ENCODE measurements around the gene SEPTIN3. TPM values are rescaled to one million over a fixed set of nuclear protein-coding genes. Genes with fewer than 3 reads are reported as not detected.

Gene SEPTIN3
- total RNA-seq, 1 donor from 2014 or later: 8.8 TPM

- no peak for TF ChIP-seq CTCF (IDR thresholded peaks at IDR 0.05; ENCODE audit: unreplicated experiment)
- no peak for DNase-seq (ENCODE audit: low spot score in 2 of 2, unreplicated experiment in 2 of 2)
- Mint-ChIP-seq H3K27me3 (ENCODE audit: low read depth) (peaks cover 56% of the 10 kb centered on the region), H3K27ac (no peak overlapping the region), H3K4me3 (no peak overlapping the region), H3K36me3 (no peaks in the 10 kb centered on the region), H3K9me3 (no peaks in the 10 kb centered on the region), H3K4me1 (peaks cover 13% of the 10 kb centered on the region)
Measured at GRCh38 chr22:41923595-41924276, 45.5 kb upstream of the SEPTIN3 start.

- Mint-ChIP-seq H3K9me3 (no peaks in the 10 kb centered on the region), H3K27ac (no peak overlapping the region), H3K4me1 (peaks cover 10% of the 10 kb centered on the region), H3K27me3 (ENCODE audit: low read depth) (peaks cover 46% of the 10 kb centered on the region), H3K4me3 (peak overlapping the region; percentile 61), H3K36me3 (no peaks in the 10 kb centered on the region)
- peak in 1 of 2 experiments; percentile 76 for DNase-seq (ENCODE audit: low spot score in 2 of 2, unreplicated experiment in 2 of 2)
- TF ChIP-seq CTCF (IDR thresholded peaks at IDR 0.05; ENCODE audit: unreplicated experiment): peak; percentile 63
Measured at GRCh38 chr22:41925783-41926460, 43.3 kb upstream of the SEPTIN3 start.

GRCh38 chr22:41927813-41928212 is 41.4 kb upstream of the SEPTIN3 start:
- peaks cover 10% of the 10 kb centered on the region for H3K4me1 Mint-ChIP-seq
- peaks cover 42% of the 10 kb centered on the region for H3K27me3 Mint-ChIP-seq (ENCODE audit: low read depth)
- TF ChIP-seq CTCF (IDR thresholded peaks at IDR 0.05; ENCODE audit: unreplicated experiment): no peak
- no peak for DNase-seq (ENCODE audit: low spot score in 2 of 2, unreplicated experiment in 2 of 2)
- no peaks in the 10 kb centered on the region for H3K9me3 Mint-ChIP-seq
- peak overlapping the region; percentile 47 for H3K4me3 Mint-ChIP-seq
- no peaks in the 10 kb centered on the region for H3K36me3 Mint-ChIP-seq
- H3K27ac Mint-ChIP-seq: no peak overlapping the region

- Mint-ChIP-seq H3K9me3 (no peaks in the 10 kb centered on the region), H3K27ac (no peak overlapping the region), H3K27me3 (ENCODE audit: low read depth) (peaks cover 33% of the 10 kb centered on the region), H3K36me3 (no peaks in the 10 kb centered on the region), H3K4me3 (no peak overlapping the region), H3K4me1 (peaks cover 10% of the 10 kb centered on the region)
- DNase-seq (ENCODE audit: low spot score in 2 of 2, unreplicated experiment in 2 of 2): no peak
- no peak for TF ChIP-seq CTCF (IDR thresholded peaks at IDR 0.05; ENCODE audit: unreplicated experiment)
Measured at GRCh38 chr22:41928593-41929417, 40.4 kb upstream of the SEPTIN3 start.

- H3K4me1 Mint-ChIP-seq: peaks cover 10% of the 10 kb centered on the region
- no peaks in the 10 kb centered on the region for H3K36me3 Mint-ChIP-seq
- H3K4me3 Mint-ChIP-seq: no peak overlapping the region
- H3K9me3 Mint-ChIP-seq: no peaks in the 10 kb centered on the region
- DNase-seq (ENCODE audit: low spot score in 2 of 2, unreplicated experiment in 2 of 2): no peak
- TF ChIP-seq CTCF (IDR thresholded peaks at IDR 0.05; ENCODE audit: unreplicated experiment): no peak
- no peak overlapping the region for H3K27ac Mint-ChIP-seq
- H3K27me3 Mint-ChIP-seq (ENCODE audit: low read depth): peaks cover 32% of the 10 kb centered on the region
Measured at GRCh38 chr22:41929418-41929810, 39.8 kb upstream of the SEPTIN3 start.
